HG02970 (cell line): ENCODE measurements around the gene TIGD4.

Experiments
- ATAC-seq: cut with Tn5 transposase; IDR thresholded peaks from one replicate; pipeline ENCODE4 v1.9.1; 2021; ENCODE audit warnings: mild to moderate bottlenecking, moderate library complexity, moderate number of reproducible peaks; ENCODE audit not compliant: unreplicated experiment, low FRiP score

Gene TIGD4

DNA sequence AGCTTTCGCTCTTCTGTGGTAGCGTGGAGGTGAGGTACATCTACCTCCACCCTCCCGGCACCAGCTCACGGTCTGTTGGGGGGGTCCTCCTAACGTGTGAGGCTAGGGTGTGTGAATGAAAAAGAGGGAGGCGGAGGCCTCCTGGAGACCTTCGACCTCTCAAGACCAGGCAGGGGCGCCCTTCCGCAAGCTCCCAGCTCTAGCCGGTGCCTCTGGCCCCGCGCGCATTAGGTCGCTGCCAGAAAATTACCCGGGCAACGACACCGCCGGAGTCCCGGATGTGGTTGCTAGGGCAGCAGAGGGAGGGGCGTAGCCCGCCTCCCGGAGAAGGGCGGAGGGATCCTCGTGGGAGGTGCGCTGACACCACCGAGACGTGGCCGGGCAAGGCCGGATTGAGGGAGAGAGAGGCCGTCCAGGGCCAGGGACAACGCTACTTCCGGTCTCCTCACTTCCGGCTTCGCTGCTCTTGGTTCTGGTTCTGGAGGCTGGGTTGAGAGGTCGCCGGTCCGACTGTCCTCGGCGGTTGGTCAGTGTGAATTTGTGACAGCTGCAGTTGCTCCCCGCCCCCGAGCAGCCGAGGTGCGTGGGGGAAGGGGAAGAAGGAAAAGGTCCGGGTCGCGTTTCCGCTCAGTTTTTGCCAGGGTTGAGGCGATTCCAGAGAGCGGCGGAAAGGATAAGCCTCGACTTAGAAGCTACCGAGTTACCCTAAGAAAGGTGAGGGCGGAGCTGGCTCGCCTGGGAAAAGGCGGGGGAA, at the start of gene TIGD4, which contains the start of gene ARFIP1:
TSS of gene TIGD4 (minus strand) at position 218 of the 754 bp plus-strand sequence. CDS start 8,726 bp downstream, outside the sequence.
TSS of gene ARFIP1 (plus strand) at position 442 of the 754 bp plus-strand sequence. CDS start 49,680 bp downstream, outside the sequence.
- ATAC-seq = peak; percentile 92

DNA sequence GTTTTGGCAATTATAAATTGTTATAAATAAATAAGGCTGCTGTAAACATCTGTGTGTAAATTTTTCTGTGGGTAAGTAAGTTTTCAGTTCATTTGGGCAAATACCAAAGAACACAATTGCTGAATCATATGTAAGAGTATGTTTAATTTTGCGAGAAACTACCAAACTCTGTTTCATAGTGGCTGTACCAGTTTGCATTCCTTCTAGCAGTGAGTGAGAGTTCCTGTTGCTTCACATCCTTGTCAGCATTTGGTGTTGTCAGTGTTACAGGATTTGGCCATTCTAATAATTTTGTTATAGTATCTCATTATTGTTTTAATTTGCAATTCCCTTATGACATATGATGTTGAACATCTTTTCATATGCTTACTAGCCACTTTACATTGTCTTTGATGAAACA, 48.6 kb upstream of the TIGD4 start:
- no peak for ATAC-seq

DNA sequence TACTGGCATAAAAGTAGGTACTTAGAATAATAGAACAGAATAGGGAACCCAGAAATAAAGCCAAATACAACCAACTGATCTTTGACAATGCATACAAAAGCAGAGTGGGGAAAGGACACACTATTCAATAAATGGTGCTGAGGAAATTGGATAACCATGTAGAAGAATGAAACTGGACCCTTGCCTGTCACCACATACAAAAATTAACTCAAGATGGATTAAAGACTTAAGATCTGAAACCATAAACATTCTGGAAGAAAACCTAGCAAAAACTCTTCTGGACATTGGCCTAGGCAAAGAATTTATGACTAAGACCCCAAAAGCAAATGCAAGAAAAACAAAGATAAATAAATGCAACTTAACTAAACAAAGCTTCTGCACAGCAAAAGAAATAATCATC, 45.8 kb upstream of the TIGD4 start:
- no peak for ATAC-seq

DNA sequence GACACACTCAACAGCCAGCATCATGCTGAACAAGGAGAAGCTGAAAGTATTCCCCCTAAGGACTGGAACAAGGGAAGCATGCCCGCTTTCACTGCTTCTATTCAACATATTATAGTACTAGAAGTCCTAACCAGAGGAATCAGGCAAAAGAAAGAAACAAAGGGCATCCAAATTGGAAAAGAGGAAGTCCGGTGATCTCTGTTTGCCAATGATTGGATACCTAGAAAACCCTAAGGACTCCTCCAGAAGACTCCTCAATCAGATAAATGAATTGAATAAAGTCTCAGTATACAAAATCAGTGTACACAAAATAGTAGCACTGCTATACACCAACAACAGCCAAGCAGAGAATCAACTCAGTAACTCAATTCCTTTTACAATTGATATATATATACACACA, 45.0 kb upstream of the TIGD4 start:
- ATAC-seq = no peak

DNA sequence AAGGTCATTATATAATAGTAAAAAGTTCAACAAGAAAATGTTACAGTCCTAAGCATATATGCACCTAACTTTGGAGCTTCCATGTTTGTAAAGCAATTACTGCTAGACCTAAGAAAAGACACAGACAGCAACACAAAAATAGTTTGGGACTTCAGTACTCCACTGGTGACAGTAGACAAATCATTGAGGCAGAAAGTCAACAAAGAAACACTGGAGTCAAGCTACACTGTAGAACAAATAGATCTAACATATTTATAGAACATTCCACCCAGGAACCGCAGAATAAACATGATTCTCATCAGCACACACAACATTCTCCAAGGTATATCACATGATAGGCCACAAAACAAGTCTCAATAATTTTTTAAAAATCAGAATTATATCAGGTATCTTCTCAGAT, 42.8 kb upstream of the TIGD4 start:
- ATAC-seq = no peak

DNA sequence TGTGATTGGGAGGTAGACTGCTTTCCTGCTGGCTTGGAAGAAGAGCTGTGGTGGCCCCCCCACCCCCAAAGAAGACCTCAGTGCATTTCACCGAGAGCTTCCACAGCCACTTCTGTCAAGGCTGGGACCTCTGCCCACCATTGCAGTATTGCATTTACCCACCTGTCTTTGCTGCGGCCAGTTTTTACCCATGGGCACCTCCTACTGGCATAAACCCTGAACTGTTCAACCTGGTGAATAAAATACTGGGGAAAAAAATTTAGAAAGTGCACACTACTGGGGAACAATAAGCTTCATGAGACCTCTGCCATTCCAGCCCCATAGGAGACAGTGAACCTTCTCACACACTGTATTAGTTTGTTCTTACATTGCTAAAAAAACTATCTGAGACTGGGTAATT, 40.5 kb upstream of the TIGD4 start:
- no peak for ATAC-seq

DNA sequence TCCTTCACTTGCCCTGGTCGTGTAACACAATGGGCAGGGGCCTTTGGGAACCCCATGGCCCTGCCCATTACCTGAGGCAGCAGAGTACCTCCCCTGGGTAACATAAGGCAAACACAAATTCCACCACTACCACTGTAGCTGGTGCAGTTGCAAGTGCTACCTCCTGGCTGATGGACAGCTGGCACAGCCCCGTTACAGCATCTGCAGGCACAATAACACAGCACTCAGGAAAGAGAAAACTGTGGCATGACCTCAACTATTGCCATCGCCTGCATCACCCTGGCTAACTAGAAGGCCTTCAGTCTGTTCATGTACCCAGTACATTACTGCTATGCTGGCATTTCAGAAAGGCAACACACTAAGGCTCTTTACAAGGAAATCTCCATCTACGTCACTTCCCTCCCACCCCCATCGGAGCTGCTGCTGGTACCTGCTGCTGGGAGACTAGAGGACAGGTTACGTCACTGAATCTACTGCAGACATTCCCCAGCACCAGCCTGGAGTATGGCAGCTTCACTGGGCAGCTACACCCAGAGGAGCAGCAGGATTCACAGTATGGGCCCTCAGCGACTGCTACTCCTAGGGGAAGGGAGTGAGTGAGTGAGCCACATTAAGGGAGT, 39.6 kb upstream of the TIGD4 start:
- no peak for ATAC-seq

DNA sequence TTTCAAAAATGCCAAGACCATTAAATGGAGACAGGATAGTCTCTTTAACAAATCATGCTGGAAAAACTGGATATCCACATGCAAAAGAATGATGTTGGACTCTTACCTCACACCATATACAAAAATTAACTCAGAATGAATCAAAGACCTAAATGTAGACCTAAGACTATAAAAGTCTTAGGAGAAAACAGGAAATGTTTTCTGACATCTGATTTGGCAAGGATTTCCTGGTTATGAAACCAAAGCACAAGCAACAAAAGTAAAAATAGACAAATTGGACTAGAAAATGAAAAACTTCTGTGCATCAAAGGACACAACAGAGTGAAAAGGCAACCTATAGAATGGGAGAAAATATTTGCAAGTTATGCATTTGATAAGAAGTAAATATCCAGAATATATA, 37.8 kb upstream of the TIGD4 start:
- ATAC-seq = no peak

DNA sequence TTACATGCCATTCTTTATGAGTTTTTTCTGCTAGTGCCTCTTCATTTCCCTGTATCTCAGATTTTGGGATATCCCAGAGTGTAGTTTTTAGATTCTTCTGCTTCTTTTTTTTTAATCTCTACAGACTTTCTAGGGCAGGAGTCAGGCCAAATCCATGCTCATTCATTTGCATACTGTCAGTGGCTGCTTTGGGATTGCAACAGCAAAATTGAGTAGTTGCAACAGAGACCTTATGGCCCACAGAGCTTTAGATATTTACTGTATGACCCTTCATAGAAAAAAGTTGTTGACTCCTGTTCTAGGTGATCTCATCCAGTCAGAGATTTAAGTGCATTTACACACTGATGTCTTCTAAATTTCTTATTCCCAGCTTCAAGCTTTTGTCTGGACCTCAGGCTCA, 35.5 kb upstream of the TIGD4 start:
- no peak for ATAC-seq

DNA sequence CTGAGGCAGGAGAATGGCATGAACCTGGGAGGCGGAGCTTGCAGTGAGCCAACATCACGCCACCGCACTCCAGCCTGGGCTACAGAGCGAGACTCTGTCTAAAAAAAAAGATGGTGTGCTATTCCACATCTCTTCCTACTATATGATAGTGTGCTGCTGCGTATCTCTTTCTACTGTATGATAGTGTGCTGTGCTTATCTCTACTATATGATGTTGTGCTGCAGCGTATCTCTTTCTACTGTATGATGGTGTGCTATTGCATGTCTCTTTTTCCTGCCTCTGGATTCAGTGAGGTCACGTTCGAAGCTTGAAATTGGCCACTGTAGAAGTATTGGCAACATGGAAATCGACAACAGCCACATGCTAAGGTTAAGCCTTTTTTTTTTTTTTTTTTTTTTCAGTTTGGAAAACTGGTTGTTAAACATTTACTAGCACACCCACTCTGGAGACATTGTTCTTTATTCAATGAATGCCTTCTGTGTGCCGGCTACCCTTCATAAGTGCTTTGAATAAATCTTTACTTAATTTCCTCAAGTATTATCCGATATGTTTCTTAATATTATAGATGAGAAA, 31.3 kb upstream of the TIGD4 start:
- ATAC-seq = no peak

DNA sequence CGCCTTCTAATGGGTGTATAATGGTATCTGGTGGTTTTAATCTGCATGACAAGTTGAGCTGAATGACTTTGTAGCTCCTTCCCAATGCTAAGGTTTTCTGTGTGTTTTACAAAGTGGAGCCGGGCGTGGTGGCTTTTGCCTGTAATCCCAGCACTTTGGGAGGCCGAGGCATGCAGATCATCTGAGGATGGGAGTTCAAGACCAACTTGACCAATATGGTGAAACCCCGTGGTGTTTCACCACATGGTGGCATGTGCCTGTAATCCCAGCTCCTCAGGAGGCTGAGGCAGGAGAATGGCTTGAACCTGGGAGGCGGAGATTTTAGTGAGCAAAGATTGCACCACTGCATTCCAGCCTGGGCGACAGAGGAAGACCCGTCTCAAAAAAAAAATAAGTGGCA, 29.1 kb upstream of the TIGD4 start:
- no peak for ATAC-seq

DNA sequence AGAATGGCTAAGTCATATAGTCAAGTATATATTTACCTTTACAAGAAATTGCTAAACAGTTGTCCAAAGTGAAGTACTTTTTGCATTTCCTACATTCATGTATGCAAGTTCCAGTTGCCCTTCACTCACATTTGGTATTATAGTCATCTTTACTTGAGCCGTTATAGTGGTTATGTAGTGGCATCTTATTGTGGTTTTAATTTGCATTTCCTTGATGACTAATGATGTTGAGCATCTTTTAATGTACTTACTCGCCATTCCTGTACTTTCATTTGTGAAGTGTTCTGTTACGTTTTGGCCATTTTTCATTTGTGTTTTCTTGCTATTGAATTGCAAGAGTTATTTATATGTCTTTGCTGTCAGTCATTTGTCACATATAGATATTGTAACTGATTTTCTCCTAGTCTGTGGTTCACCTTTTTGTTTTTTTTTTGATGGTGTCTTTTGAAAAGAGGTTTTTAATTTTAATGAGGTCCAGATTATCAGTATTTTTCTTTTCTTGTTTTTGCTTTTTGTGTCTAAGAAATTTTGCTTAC, 27.8 kb upstream of the TIGD4 start:
- no peak for ATAC-seq

DNA sequence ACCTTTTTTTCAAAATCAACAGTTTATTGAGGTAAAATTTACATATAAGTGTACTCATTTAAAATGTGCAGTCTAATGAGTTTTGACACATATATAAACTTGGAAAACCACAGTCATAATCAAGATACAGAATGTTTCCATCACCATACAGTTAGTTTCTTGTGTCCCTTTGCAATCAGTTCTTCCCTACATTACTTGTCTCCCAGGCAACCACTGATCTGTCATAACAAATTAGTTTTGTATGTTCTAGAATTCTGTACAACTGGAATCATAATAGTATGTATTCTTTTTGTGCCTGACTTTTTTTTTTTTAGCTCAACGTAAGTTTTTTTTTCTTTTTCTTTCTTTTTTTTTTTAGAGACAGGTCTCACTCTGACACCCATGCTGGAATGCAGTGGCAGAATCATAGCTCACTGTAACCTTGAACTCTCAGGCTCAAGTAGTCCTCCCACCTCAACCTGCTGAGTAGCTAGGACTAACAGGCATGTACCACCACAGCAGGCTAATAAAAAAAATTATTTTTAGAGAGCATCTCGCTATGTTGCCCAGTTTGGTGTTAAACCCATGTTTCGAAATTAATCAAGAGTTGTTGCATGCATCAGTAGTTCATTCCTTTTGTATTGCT, 27.1 kb upstream of the TIGD4 start:
- no peak for ATAC-seq

DNA sequence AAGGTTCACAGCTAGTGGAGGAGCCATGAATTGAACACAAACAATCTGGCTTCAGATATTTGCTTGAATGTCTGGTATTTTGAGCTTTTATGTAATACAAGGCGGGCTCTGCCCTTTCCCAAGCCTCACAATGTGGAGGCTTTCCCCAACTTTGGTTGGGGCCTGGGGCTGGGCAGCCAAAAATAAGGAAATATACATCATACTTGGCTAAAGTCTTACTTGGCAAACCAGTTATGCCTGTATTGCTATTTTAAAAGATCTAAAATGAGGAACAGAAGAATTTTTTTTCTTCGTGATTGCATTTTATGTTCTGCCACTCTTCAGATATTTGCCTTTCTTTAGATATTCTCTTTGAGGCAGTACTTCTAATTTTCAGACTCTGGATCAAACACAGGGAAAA, 26.3 kb upstream of the TIGD4 start:
- ATAC-seq = no peak

DNA sequence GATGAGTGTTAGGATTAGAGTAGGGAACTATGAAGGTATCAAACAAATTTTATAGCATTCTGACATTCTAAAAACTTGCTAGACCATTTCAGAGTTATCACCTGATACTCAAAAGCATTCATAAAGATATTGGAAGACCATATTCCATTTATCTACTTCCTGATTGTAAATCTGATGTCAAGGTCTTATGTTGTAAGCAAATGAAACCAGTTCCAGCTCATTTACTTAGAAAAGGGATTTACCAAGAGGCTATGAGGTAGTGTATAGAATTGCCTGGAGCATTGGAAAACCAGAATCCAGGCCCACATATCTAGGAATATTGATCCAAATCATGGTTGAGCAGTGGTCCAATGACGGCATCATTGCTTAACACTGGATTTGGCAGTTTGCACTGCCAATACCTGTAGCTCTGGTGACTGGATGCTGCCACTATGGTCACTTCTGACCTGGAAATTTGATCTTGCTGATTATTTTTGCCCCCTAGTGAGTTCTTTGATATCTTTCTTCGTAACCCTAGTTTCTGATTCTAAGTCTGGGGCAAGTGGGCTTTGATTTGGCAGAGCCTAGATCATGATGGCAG, 25.6 kb upstream of the TIGD4 start:
- ATAC-seq = no peak

DNA sequence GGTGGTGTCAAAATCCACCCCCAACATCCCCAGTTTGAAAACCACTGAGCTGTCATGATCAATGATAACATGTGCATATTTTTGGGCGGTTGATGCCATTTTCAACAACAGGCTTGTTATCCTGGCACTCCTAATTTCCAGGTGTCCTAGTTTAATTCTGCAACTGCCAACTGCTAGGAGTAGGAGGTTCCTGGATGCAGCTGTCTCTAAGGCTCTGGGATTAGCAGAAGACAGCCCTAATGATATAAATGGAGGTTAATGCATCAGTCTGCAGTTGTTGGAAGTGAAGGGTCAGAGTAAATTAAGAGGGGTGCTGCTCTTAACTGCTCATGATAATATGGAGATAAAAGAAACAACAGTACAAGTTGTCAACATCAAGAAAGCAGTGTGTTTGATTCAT, 24.0 kb upstream of the TIGD4 start:
- ATAC-seq = no peak

DNA sequence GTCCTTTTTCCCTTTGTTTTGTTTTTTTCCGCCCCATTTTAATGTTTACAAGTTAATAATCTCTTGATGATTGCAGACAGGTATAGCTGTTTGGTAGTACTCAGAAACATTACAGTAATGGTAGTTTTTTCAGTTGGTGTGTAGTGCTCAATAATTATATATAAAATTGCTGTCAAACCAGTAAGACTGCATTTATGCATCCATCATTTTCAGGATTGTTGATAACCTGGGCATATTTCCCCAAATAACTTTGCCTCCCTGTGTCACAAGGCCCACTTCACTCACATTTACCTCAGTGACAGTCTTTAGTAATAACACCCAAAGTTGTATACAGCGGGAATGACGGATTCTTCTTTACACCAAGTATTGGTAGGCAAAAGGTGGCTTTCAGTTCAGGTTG, 16.4 kb upstream of the TIGD4 start:
- ATAC-seq = no peak

DNA sequence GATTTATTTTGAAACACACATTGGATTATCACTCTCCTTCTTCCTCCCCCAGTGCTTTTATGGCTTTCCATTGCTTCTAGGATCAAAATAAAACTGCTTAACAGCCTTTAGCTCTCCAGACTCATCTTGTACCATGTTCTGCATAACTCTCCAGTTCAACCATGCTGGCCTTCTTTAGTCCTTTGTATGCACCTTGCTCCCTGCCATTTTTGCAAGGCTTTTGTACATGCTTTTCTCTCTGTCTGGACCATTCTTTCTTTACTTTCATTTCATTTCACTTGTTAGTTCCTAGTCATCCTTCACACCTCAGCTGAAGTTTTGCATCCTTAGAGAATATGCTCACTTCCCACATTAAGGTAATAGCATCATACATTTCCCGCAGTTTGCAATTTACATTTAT, 7.1 kb upstream of the TIGD4 start:
- no peak for ATAC-seq

DNA sequence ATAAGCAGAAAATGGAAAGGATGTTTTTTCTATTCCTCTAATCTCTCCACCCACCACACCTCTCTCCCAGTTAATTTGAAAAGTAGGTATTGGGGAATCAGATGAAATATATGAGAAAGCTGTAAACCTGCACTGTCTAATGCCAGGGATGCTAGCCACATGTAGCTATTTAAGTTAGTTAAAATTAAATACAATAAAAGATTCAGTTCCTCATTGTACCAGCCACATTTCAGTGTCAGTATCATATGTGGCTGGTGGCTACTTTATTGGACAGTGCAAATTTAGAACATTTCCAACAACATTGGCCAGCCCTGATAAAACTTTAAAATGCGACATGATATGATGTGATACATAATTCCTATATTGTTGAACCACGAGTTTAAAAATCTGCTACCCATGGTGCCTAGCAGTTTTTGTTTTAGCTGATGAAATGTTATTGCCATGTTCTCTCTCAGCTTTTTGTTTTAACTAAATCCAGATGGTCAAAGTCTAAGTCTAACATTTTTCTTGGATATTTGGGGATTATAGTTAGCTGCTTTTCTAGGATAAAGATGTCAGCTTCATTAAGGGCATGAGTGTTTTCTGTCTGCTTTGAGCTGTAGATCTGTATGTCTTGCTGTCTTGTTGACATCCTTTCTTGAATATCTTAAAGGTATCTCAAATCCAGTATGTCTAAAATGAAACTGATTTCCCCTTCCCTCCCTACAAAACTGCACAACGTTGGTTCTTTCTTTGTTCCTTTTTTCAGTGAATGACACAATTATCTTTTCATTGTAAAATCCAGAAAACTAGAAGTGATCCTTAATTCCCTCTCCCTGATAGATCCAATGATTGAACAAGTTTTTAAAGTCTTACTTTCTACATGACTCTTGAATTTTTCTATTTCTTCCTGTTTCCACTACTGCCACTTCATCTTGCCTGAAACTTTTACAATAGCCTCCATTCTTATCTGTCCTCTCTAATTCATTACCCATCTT, 6.4 kb upstream of the TIGD4 start:
- ATAC-seq = no peak
